ENCODE data around the gene TSPAN11.

The TSPAN11 gene

DNA sequence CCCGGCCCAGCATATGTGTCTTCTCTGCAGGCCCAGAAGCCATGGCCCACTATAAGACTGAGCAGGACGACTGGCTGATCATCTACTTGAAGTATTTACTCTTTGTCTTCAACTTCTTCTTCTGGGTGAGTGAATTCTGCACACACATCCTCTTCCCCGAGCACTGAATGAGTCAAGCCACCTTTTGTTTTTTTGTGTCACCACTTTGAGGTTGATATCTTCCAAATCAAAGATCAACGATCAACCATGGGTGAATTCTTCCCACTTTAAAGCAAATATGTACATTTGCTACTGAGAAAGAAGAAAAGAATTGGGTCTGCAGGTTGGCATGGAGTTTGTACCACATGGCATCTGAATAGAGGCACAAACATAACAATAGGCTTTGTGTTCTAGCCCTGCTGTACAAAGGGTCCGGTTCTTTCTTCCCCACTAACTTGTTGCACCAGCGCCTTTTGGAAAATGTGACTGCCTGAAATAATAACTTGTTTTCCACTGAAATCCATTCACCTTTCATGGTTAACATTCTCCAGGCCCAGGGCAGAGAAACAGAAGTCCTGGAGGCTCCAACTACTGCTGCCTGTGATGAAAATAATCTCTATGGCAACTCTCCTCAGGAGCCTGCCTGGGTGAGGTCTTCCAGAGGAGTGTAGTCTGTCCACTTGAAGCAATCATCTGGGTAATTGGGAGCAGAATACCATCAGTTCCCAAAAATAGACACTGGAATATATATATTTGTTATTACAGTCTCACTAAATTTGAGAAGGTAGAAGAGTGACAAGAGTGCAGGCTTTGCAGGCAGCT is 27.6 kb downstream of the TSPAN11 start:
- Histone ChIP-seq H3K9me3 (replicated peaks in 1 of 2; ENCODE audit: control insufficient read depth in 2 of 2, insufficient read depth in 1 of 2, low read depth in 1 of 2, low read length in 2 of 2) (peaks cover 2 to 4% of the 10 kb centered on the region in 2 donors), H3K14ac (ENCODE audit: low read length) (no peak overlapping the region), H3K4me3 (ENCODE audit: low read length in 2 of 2) (no peak overlapping the region), H2AK5ac (ENCODE audit: low read depth, low read length) (no peak overlapping the region), H2BK5ac (ENCODE audit: low read length) (no peak overlapping the region), H4K91ac (ENCODE audit: low read depth, low read length, poor library complexity) (no peak overlapping the region), H3K27me3 (ENCODE audit: control insufficient read depth in 3 of 3, insufficient read depth in 3 of 3, low read depth in 1 of 3, low read length in 3 of 3) (no peaks in the 10 kb centered on the region), H2AFZ (ENCODE audit: low read length) (no peak overlapping the region), H3K23ac (ENCODE audit: low read depth, low read length, poor library complexity) (no peak overlapping the region), H3K18ac (ENCODE audit: low read length) (no peak overlapping the region), H2BK15ac (ENCODE audit: low read length) (no peak overlapping the region), H4K8ac (ENCODE audit: low read depth, low read length) (no peak overlapping the region), H2BK12ac (ENCODE audit: low read length) (no peak overlapping the region), H3K4me1 (ENCODE audit: control insufficient read depth in 2 of 2, insufficient read depth in 1 of 2, low read depth in 1 of 2, low read length in 2 of 2) (peaks cover 0 to 4% of the 10 kb centered on the region in 2 donors), H3K27ac (replicated peaks; ENCODE audit: low read length) (no peak overlapping the region), H3K79me1 (ENCODE audit: low read depth, low read length) (no peaks in the 10 kb centered on the region), H3K4me2 (ENCODE audit: insufficient read depth, low read length, poor library complexity, severe bottlenecking) (no peak overlapping the region), H3K9ac (ENCODE audit: low read depth, low read length, poor library complexity) (no peak overlapping the region), H3K4ac (ENCODE audit: low read length) (no peak overlapping the region), H3K36me3 (replicated peaks in 1 of 2; ENCODE audit: control insufficient read depth in 2 of 2, insufficient read depth in 2 of 2, low read length in 2 of 2) (peaks cover 0 to 20% of the 10 kb centered on the region in 2 donors), H2BK120ac (ENCODE audit: low read depth, low read length) (no peak overlapping the region)
- no peak for DNase-seq (ENCODE audit: low spot score)
- no CpG with 5 or more reads among the region's 6 CpGs for WGBS, 2 donors (ENCODE audit: extremely low coverage in 2 of 2, insufficient read length in 2 of 2, insufficient replicate concordance in 1 of 2)

DNA sequence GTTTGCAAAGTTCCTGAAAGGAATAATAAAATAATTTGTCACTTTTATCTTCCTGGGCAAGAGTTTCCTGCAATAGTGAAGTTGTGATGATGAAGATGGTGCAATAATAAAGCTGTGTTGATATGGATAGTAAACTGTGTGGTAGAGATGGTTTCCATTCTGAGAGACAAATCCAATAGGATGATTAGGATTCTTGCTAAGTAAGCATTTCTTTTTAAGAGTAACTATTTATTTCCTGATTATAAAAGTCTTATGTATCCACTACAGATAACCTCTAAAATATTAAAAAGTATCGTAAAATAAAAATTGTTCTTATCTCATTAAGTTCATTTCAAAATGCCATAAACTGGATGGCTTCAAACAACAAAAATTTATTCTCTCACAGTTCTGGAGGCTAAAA is 28.7 kb downstream of the TSPAN11 start:
- Histone ChIP-seq H2BK120ac (ENCODE audit: low read depth, low read length) (no peak overlapping the region), H3K4me1 (ENCODE audit: control insufficient read depth in 2 of 2, insufficient read depth in 1 of 2, low read depth in 1 of 2, low read length in 2 of 2) (peaks cover 0 to 4% of the 10 kb centered on the region in 2 donors), H3K23ac (ENCODE audit: low read depth, low read length, poor library complexity) (no peak overlapping the region), H3K79me1 (ENCODE audit: low read depth, low read length) (no peaks in the 10 kb centered on the region), H2AK5ac (ENCODE audit: low read depth, low read length) (no peak overlapping the region), H2BK12ac (ENCODE audit: low read length) (no peak overlapping the region), H3K27me3 (ENCODE audit: control insufficient read depth in 3 of 3, insufficient read depth in 3 of 3, low read depth in 1 of 3, low read length in 3 of 3) (no peaks in the 10 kb centered on the region), H2BK5ac (ENCODE audit: low read length) (no peak overlapping the region), H3K4ac (ENCODE audit: low read length) (no peak overlapping the region), H3K9me3 (replicated peaks in 1 of 2; ENCODE audit: control insufficient read depth in 2 of 2, insufficient read depth in 1 of 2, low read depth in 1 of 2, low read length in 2 of 2) (peaks cover 2 to 4% of the 10 kb centered on the region in 2 donors), H2BK15ac (ENCODE audit: low read length) (no peak overlapping the region), H4K91ac (ENCODE audit: low read depth, low read length, poor library complexity) (no peak overlapping the region), H3K36me3 (replicated peaks in 1 of 2; ENCODE audit: control insufficient read depth in 2 of 2, insufficient read depth in 2 of 2, low read length in 2 of 2) (peaks cover 0 to 20% of the 10 kb centered on the region in 2 donors), H3K18ac (ENCODE audit: low read length) (no peak overlapping the region), H2AFZ (ENCODE audit: low read length) (no peak overlapping the region), H3K27ac (replicated peaks; ENCODE audit: low read length) (no peak overlapping the region), H3K14ac (ENCODE audit: low read length) (no peak overlapping the region), H3K4me3 (ENCODE audit: low read length in 2 of 2) (no peak overlapping the region), H3K4me2 (ENCODE audit: insufficient read depth, low read length, poor library complexity, severe bottlenecking) (no peak overlapping the region), H4K8ac (ENCODE audit: low read depth, low read length) (no peak overlapping the region), H3K9ac (ENCODE audit: low read depth, low read length, poor library complexity) (no peak overlapping the region)
- WGBS, 2 donors (ENCODE audit: extremely low coverage in 2 of 2, insufficient read length in 2 of 2, insufficient replicate concordance in 1 of 2) = no CpG with 5 or more reads among the region's 1 CpG
- DNase-seq (ENCODE audit: low spot score) = no peak

DNA sequence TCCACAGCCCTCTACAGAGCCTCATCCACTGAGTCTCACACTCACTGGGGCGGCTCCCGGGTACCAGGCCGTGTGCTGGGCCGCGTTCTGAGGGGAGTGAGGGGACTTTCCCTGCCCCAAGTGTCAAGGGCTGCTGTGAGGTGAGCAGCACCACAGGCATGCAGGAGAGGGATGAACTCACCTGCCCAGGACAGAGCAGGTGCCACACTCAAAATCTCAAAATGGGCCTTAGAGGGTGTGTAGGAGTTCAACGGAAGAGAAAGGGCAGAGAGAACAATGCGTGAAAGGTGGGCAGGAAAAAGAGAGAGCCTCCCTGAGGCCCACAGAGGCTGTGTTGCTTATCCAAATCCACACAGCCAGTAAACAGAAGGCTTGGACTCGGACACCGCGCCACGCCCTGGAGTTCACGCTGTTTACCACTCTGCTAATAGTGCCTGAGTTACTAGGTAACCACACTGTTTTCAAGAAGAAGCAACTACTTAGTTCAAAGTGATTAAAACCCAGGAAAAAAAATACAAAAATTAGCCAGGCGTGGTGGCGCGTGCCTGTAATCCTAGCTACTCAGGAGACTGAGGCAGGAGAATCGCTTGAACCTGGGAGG is 32.7 kb downstream of the TSPAN11 start:
- peaks cover 0 to 10% of the 10 kb centered on the region in 2 donors for H3K36me3 ChIP-seq (replicated peaks in 1 of 2; ENCODE audit: control insufficient read depth in 2 of 2, insufficient read depth in 2 of 2, low read length in 2 of 2)
- H2AFZ ChIP-seq (ENCODE audit: low read length) = no peak overlapping the region
- no peak overlapping the region for H3K4me2 ChIP-seq (ENCODE audit: insufficient read depth, low read length, poor library complexity, severe bottlenecking)
- no peaks in the 10 kb centered on the region for H3K27me3 ChIP-seq (ENCODE audit: control insufficient read depth in 3 of 3, insufficient read depth in 3 of 3, low read depth in 1 of 3, low read length in 3 of 3)
- H2AK5ac ChIP-seq (ENCODE audit: low read depth, low read length) = no peak overlapping the region
- no peak overlapping the region for H3K4me3 ChIP-seq (ENCODE audit: low read length in 2 of 2)
- H4K8ac ChIP-seq (ENCODE audit: low read depth, low read length) = no peak overlapping the region
- no peak overlapping the region for H3K18ac ChIP-seq (ENCODE audit: low read length)
- no peak overlapping the region for H2BK5ac ChIP-seq (ENCODE audit: low read length)
- H2BK12ac ChIP-seq (ENCODE audit: low read length) = no peak overlapping the region
- no peak overlapping the region for H3K4ac ChIP-seq (ENCODE audit: low read length)
- no peak overlapping the region for H3K23ac ChIP-seq (ENCODE audit: low read depth, low read length, poor library complexity)
- no peak for DNase-seq (ENCODE audit: low spot score)
- no peak overlapping the region for H3K27ac ChIP-seq (replicated peaks; ENCODE audit: low read length)
- H3K9me3 ChIP-seq (replicated peaks in 1 of 2; ENCODE audit: control insufficient read depth in 2 of 2, insufficient read depth in 1 of 2, low read depth in 1 of 2, low read length in 2 of 2) = peaks cover 0 to 2% of the 10 kb centered on the region in 2 donors
- no peak overlapping the region for H2BK120ac ChIP-seq (ENCODE audit: low read depth, low read length)
- H4K91ac ChIP-seq (ENCODE audit: low read depth, low read length, poor library complexity) = no peak overlapping the region
- H3K79me1 ChIP-seq (ENCODE audit: low read depth, low read length) = no peaks in the 10 kb centered on the region
- H3K9ac ChIP-seq (ENCODE audit: low read depth, low read length, poor library complexity) = no peak overlapping the region
- no peak overlapping the region for H2BK15ac ChIP-seq (ENCODE audit: low read length)
- H3K14ac ChIP-seq (ENCODE audit: low read length) = no peak overlapping the region
- no CpG with 5 or more reads among the region's 16 CpGs for WGBS, 2 donors (ENCODE audit: extremely low coverage in 2 of 2, insufficient read length in 2 of 2, insufficient replicate concordance in 1 of 2)
- H3K4me1 ChIP-seq (ENCODE audit: control insufficient read depth in 2 of 2, insufficient read depth in 1 of 2, low read depth in 1 of 2, low read length in 2 of 2) = no peaks in the 10 kb centered on the region

DNA sequence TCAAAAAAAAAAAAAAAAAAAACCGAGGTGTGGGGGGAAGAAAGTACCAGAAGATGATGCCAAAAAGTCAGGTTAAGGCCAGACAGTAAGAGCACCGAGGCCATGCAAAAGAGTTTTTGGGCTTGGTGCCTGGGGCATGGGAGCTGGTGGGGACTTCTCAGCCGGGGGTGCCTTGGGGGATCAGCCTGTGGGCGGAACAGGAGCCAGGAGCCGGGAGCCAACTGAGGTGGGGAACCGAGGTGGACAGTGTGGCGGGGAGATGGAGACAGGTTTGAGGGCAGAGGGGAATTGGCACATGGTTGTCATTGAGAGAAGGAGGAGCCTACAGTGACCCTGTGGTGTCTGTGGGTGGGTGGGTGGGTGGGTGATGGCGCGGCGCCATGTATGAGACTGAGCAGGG is 33.2 kb downstream of the TSPAN11 start:
- H4K91ac ChIP-seq (ENCODE audit: low read depth, low read length, poor library complexity) = no peak overlapping the region
- H3K4me2 ChIP-seq (ENCODE audit: insufficient read depth, low read length, poor library complexity, severe bottlenecking) = no peak overlapping the region
- H3K9me3 ChIP-seq (replicated peaks in 1 of 2; ENCODE audit: control insufficient read depth in 2 of 2, insufficient read depth in 1 of 2, low read depth in 1 of 2, low read length in 2 of 2) = peaks cover 0 to 2% of the 10 kb centered on the region in 2 donors
- H3K23ac ChIP-seq (ENCODE audit: low read depth, low read length, poor library complexity) = no peak overlapping the region
- H2AFZ ChIP-seq (ENCODE audit: low read length) = no peak overlapping the region
- H3K4me3 ChIP-seq (ENCODE audit: low read length in 2 of 2) = no peak overlapping the region
- no peak overlapping the region for H2AK5ac ChIP-seq (ENCODE audit: low read depth, low read length)
- WGBS, 2 donors (ENCODE audit: extremely low coverage in 2 of 2, insufficient read length in 2 of 2, insufficient replicate concordance in 1 of 2) = no CpG with 5 or more reads among the region's 10 CpGs
- H3K4me1 ChIP-seq (ENCODE audit: control insufficient read depth in 2 of 2, insufficient read depth in 1 of 2, low read depth in 1 of 2, low read length in 2 of 2) = no peaks in the 10 kb centered on the region
- H3K18ac ChIP-seq (ENCODE audit: low read length) = no peak overlapping the region
- H3K27me3 ChIP-seq (ENCODE audit: control insufficient read depth in 3 of 3, insufficient read depth in 3 of 3, low read depth in 1 of 3, low read length in 3 of 3) = no peaks in the 10 kb centered on the region
- no peak overlapping the region for H3K9ac ChIP-seq (ENCODE audit: low read depth, low read length, poor library complexity)
- no peak overlapping the region for H3K14ac ChIP-seq (ENCODE audit: low read length)
- no peak overlapping the region for H2BK120ac ChIP-seq (ENCODE audit: low read depth, low read length)
- no peak overlapping the region for H2BK15ac ChIP-seq (ENCODE audit: low read length)
- H3K27ac ChIP-seq (replicated peaks; ENCODE audit: low read length) = no peak overlapping the region
- DNase-seq (ENCODE audit: low spot score) = no peak
- no peak overlapping the region for H3K4ac ChIP-seq (ENCODE audit: low read length)
- H3K79me1 ChIP-seq (ENCODE audit: low read depth, low read length) = no peaks in the 10 kb centered on the region
- peaks cover 0 to 10% of the 10 kb centered on the region in 2 donors for H3K36me3 ChIP-seq (replicated peaks in 1 of 2; ENCODE audit: control insufficient read depth in 2 of 2, insufficient read depth in 2 of 2, low read length in 2 of 2)
- no peak overlapping the region for H4K8ac ChIP-seq (ENCODE audit: low read depth, low read length)
- H2BK5ac ChIP-seq (ENCODE audit: low read length) = no peak overlapping the region
- no peak overlapping the region for H2BK12ac ChIP-seq (ENCODE audit: low read length)

All from neuronal stem cell (in vitro differentiated cells).